ENCODE measurements around the gene ABCG2. TPM values are rescaled to one million over a fixed set of nuclear protein-coding genes. Genes with fewer than 3 reads are reported as not detected.

The ABCG2 gene
- polyA plus RNA-seq, 1 experiment: 0.45 TPM

- Histone ChIP-seq H3K36me3 (ENCODE audit: control insufficient read depth, insufficient read depth, low read length) (no peaks in the 10 kb centered on the region; the same call in 1 of the 2 replicates), H3K27me3 (ENCODE audit: control insufficient read depth, insufficient read depth, low read length) (no peaks in the 10 kb centered on the region), H3K4me3 (ENCODE audit: low read depth, low read length) (no peak overlapping the region)
- no peak for DNase-seq (ENCODE audit: low read depth)
- TF ChIP-seq CTCF (IDR thresholded peaks at IDR 0.05; ENCODE audit: insufficient read depth, low read depth, low read length): no peak
- ChIA-PET CTCF (no interaction called here), POLR2A (no interaction called here)
Measured at GRCh38 chr4:88080626-88081025, 77.8 kb downstream of the ABCG2 start.

- CTCF ChIA-PET: interaction anchor here (1.6 kb wide), 1 partner anchor 36 kb away, joined by 3 read pairs; no protein-coding TSS in a partner anchor
Measured at GRCh38 chr4:88078579-88078978, 79.9 kb downstream of the ABCG2 start.

GRCh38 chr4:88077911-88078524 is 80.4 kb downstream of the ABCG2 start:
- DNase-seq (ENCODE audit: low read depth): no peak
- TF ChIP-seq CTCF (IDR thresholded peaks at IDR 0.05; ENCODE audit: insufficient read depth, low read depth, low read length): no peak
- peaks cover 10% of the 10 kb centered on the region for H3K36me3 ChIP-seq (ENCODE audit: control insufficient read depth, insufficient read depth, low read length)
- CTCF ChIA-PET: interaction anchor here (1.6 kb wide), 1 partner anchor 35 kb away, joined by 3 read pairs; no protein-coding TSS in a partner anchor
- no peaks in the 10 kb centered on the region for H3K27me3 ChIP-seq (ENCODE audit: control insufficient read depth, insufficient read depth, low read length)
- POLR2A ChIA-PET: interaction anchor here (0.6 kb wide), 1 partner anchor 535 kb away, joined by 3 read pairs; no protein-coding TSS in a partner anchor
- H3K4me3 ChIP-seq (ENCODE audit: low read depth, low read length): no peak overlapping the region

More at GRCh38 chr4:88078579-88078978, 79.9 kb downstream of the ABCG2 start:
- DNase-seq (ENCODE audit: low read depth): no peak
- no peak for TF ChIP-seq CTCF (IDR thresholded peaks at IDR 0.05; ENCODE audit: insufficient read depth, low read depth, low read length)
- Histone ChIP-seq H3K4me3 (ENCODE audit: low read depth, low read length) (no peak overlapping the region), H3K27me3 (ENCODE audit: control insufficient read depth, insufficient read depth, low read length) (no peaks in the 10 kb centered on the region), H3K36me3 (ENCODE audit: control insufficient read depth, insufficient read depth, low read length) (peaks cover 10% of the 10 kb centered on the region)
- POLR2A ChIA-PET: no interaction called here

- TF ChIP-seq CTCF (IDR thresholded peaks at IDR 0.05; ENCODE audit: insufficient read depth, low read depth, low read length): no peak
- DNase-seq (ENCODE audit: low read depth): no peak
- no peaks in the 10 kb centered on the region for H3K27me3 ChIP-seq (ENCODE audit: control insufficient read depth, insufficient read depth, low read length)
- CTCF ChIA-PET: interaction anchor here (0.7 to 1.2 kb wide), 4 partner anchors 41 to 135 kb away, joined by 3 to 4 read pairs (median 4); no protein-coding TSS in a partner anchor
- H3K4me3 ChIP-seq (ENCODE audit: low read depth, low read length): no peak overlapping the region
- POLR2A ChIA-PET: no interaction called here
- peaks cover 15% of the 10 kb centered on the region for H3K36me3 ChIP-seq (ENCODE audit: control insufficient read depth, insufficient read depth, low read length)
Measured at GRCh38 chr4:88075336-88075735, 83.1 kb downstream of the ABCG2 start.

GRCh38 chr4:88070031-88070430 is 88.4 kb downstream of the ABCG2 start:
- Histone ChIP-seq H3K27me3 (ENCODE audit: control insufficient read depth, insufficient read depth, low read length) (no peaks in the 10 kb centered on the region), H3K36me3 (ENCODE audit: control insufficient read depth, insufficient read depth, low read length) (peaks cover 22% of the 10 kb centered on the region), H3K4me3 (ENCODE audit: low read depth, low read length) (no peak overlapping the region)
- ChIA-PET POLR2A (no interaction called here), CTCF (no interaction called here)
- no peak for DNase-seq (ENCODE audit: low read depth)
- TF ChIP-seq CTCF (IDR thresholded peaks at IDR 0.05; ENCODE audit: insufficient read depth, low read depth, low read length): no peak

Measured in BJ (cell line).